Liver (tissue), 9 donors: ENCODE results near the gene YARS2. TPM values are rescaled to one million over a fixed set of nuclear protein-coding genes. Genes with fewer than 3 reads are reported as not detected.

Source experiments
- DNase-seq: peaks from one replicate; pipeline ENCODE4 v3.0.0-alpha.2; 2017; ENCODE audit warnings: low spot score
- H3K27ac ChIP-seq, 2 donors: one replicate each; pipeline ENCODE4 v1.7.0; 2013; ENCODE audit warnings: inconsistent platforms in 2 of 2, low read length in 2 of 2, control low read depth in 1 of 2, low read depth in 1 of 2, mild to moderate bottlenecking in 1 of 2
- H3K27me3 ChIP-seq, 4 donors: one replicate each; pipeline versions ENCODE4 v1.6.1 to v1.7.0; 2013; ENCODE audit warnings: low read length in 3 of 4, inconsistent platforms in 1 of 4, mild to moderate bottlenecking in 1 of 4, moderate library complexity in 1 of 4; ENCODE audit not compliant: control insufficient read depth in 4 of 4, insufficient read depth in 4 of 4
- H3K36me3 ChIP-seq, 4 donors: one replicate each; pipeline versions ENCODE4 v1.6.1 to v1.7.0; 2013; ENCODE audit warnings: low read length in 3 of 4, mild to moderate bottlenecking in 3 of 4, low read depth in 1 of 4, moderate library complexity in 1 of 4; ENCODE audit not compliant: control insufficient read depth in 4 of 4, insufficient read depth in 3 of 4
- H3K4me1 ChIP-seq, 4 donors: one replicate each; pipeline versions ENCODE4 v1.6.1 to v1.7.0; 2013; ENCODE audit warnings: low read length in 3 of 4, mild to moderate bottlenecking in 3 of 4, moderate library complexity in 1 of 4; ENCODE audit not compliant: control insufficient read depth in 4 of 4, insufficient read depth in 4 of 4
- H3K4me3 ChIP-seq, 3 donors: one replicate each; pipeline versions ENCODE4 v1.6.1 to v1.7.0; 2013; ENCODE audit warnings: low read length in 3 of 3, control low read depth in 1 of 3, low read depth in 1 of 3, mild to moderate bottlenecking in 1 of 3
- H3K9ac ChIP-seq, 2 donors: one replicate each; pipeline ENCODE4 v1.7.0; 2013; ENCODE audit warnings: low read length in 2 of 2, mild to moderate bottlenecking in 2 of 2, moderate library complexity in 2 of 2, control low read depth in 1 of 2, low read depth in 1 of 2
- H3K9me3 ChIP-seq, 4 donors: one replicate each; pipeline versions ENCODE4 v1.6.1 to v1.7.0; 2013; ENCODE audit warnings: low read length in 3 of 4; ENCODE audit not compliant: control insufficient read depth in 4 of 4
- ATF3 ChIP-seq: IDR thresholded peaks from 2 replicates; pipeline ENCODE4 v1.6.1; 2016; ENCODE audit warnings: antibody characterized with exemption
- CTCF ChIP-seq: fragments of 150-350 bp; IDR thresholded peaks from 2 replicates; pipeline ENCODE4 v1.5.1; 2017; ENCODE audit warnings: improper control_type of control experiment, low read depth, low read length; ENCODE audit not compliant: missing input control
- EGR1 ChIP-seq, 2 donors: IDR thresholded peaks; 2 replicates each; pipeline ENCODE4 v1.6.1; 2016 to 2018; ENCODE audit warnings: antibody characterized with exemption in 2 of 2, low read depth in 2 of 2
- FOXA1 ChIP-seq: IDR thresholded peaks from 2 replicates; pipeline ENCODE4 v1.6.1; 2016; ENCODE audit warnings: antibody characterized with exemption
- FOXA2 ChIP-seq: IDR thresholded peaks from 2 replicates; pipeline ENCODE4 v1.6.1; 2016; ENCODE audit warnings: antibody characterized with exemption
- GABPA ChIP-seq, 2 donors: IDR thresholded peaks in 1 of 2; conservative IDR thresholded peaks in 1 of 2; 2 replicates each; pipeline ENCODE4 v1.6.1; 2016; ENCODE audit warnings: antibody characterized with exemption in 2 of 2, mild to moderate bottlenecking in 1 of 2, moderate library complexity in 1 of 2
- HNF4A ChIP-seq, 2 donors: conservative IDR thresholded peaks; 2 replicates each; pipeline ENCODE4 v1.6.1; 2016; ENCODE audit warnings: antibody characterized with exemption in 2 of 2, mild to moderate bottlenecking in 2 of 2
- HNF4G ChIP-seq: IDR thresholded peaks from 2 replicates; pipeline ENCODE4 v1.6.1; 2016; ENCODE audit warnings: antibody characterized with exemption
- JUND ChIP-seq, 2 donors: IDR thresholded peaks; 2 replicates each; pipeline ENCODE4 v1.6.1; 2016; ENCODE audit warnings: antibody characterized with exemption in 2 of 2
- MAX ChIP-seq: IDR thresholded peaks from 2 replicates; pipeline ENCODE4 v1.6.1; 2016; ENCODE audit warnings: antibody characterized with exemption
- NR2F2 ChIP-seq: IDR thresholded peaks from 2 replicates; pipeline ENCODE4 v1.6.1; 2016; ENCODE audit warnings: antibody characterized with exemption
- RAD21 ChIP-seq, 2 donors: IDR thresholded peaks; 2 replicates each; pipeline ENCODE4 v1.6.1; 2016; ENCODE audit warnings: antibody characterized with exemption in 2 of 2, mild to moderate bottlenecking in 2 of 2
- REST ChIP-seq: IDR thresholded peaks from 2 replicates; pipeline ENCODE4 v1.6.1; 2016; ENCODE audit warnings: antibody characterized with exemption, mild to moderate bottlenecking
- RXRA ChIP-seq, 2 donors: IDR thresholded peaks; 2 replicates each; pipeline ENCODE4 v1.6.1; 2017 to 2018; ENCODE audit warnings: antibody characterized with exemption in 2 of 2, mild to moderate bottlenecking in 1 of 2
- SP1 ChIP-seq: IDR thresholded peaks from 2 replicates; pipeline ENCODE4 v1.6.1; 2018; ENCODE audit warnings: antibody characterized with exemption, mild to moderate bottlenecking
- TAF1 ChIP-seq: conservative IDR thresholded peaks from 2 replicates; pipeline ENCODE4 v1.6.1; 2016; ENCODE audit warnings: antibody characterized with exemption, mild to moderate bottlenecking
- YY1 ChIP-seq: IDR thresholded peaks from 2 replicates; pipeline ENCODE4 v1.6.1; 2016; ENCODE audit warnings: antibody characterized with exemption, mild to moderate bottlenecking
- ZBTB33 ChIP-seq: IDR thresholded peaks from 2 replicates; pipeline ENCODE4 v1.6.1; 2016; ENCODE audit warnings: antibody characterized with exemption
- WGBS: extraction: QIAGEN DNeasy Blood & Tissue Kit; methylation state at CpG from one replicate; pipeline ENCODE4 v1.1.7; 2013; 5-methylcytosine and 5-hydroxymethylcytosine counted together
- polyA plus RNA-seq, 2 donors: library from polyadenylated mRNA; stranded (reverse) in 1 of 2; unstranded in 1 of 2; fragments of 200-250 nt in 1 of 2; fragments of >200 nt in 1 of 2; fragmentation: Nextera tagmentation in 1 of 2; extraction: Ambion mirVana in 1 of 2; gene quantifications; one replicate each; pipeline versions ENCODE4 v1.2.1 to v1.2.3, GENCODE V29; 2013 to 2015
- total RNA-seq, 2 donors: library from RNA; depleted of rRNA; stranded (reverse); fragments of >200 nt; gene quantifications; one replicate each; pipeline ENCODE4 v1.2.3, GENCODE V29; 2014
- donor health status: healthy.
- donor health status: healthy.
- donor health status: healthy.
- donor health status: healthy.
- donor health status: healthy.

Gene YARS2
- total and polyA plus RNA-seq, 4 donors: 7.4 to 16.4 (median 10.4) TPM

GRCh38 chr12:32761716-32762115 is 6.0 kb upstream of the YARS2 start:
- Histone ChIP-seq H3K36me3 (no peaks in the 10 kb centered on the region), H3K9me3 (no peaks in the 10 kb centered on the region), H3K9ac (no peak overlapping the region), H3K4me1 (no peaks in the 10 kb centered on the region), H3K27ac (no peak overlapping the region), H3K4me3 (no peak overlapping the region), H3K27me3 (no peaks in the 10 kb centered on the region)
- no peak for DNase-seq
- WGBS: 33% methylated on average over 1 of the region's 1 CpG
- TF ChIP-seq YY1 (no peak), NR2F2 (no peak), TAF1 (no peak), GABPA (IDR thresholded peaks at IDR 0.05 in 1 of 2, conservative IDR thresholded peaks at IDR 0.05 in 1 of 2) (no peak), REST (no peak), FOXA1 (no peak), FOXA2 (no peak), JUND (IDR thresholded peaks at IDR 0.05) (no peak), ATF3 (no peak), MAX (no peak), ZBTB33 (no peak), HNF4G (no peak), CTCF (no peak), RXRA (IDR thresholded peaks at IDR 0.05) (no peak), SP1 (no peak), RAD21 (IDR thresholded peaks at IDR 0.05) (no peak), EGR1 (IDR thresholded peaks at IDR 0.05; ENCODE audit: low read depth in 2 of 2) (no peak), HNF4A (conservative IDR thresholded peaks at IDR 0.05) (no peak)

- TF ChIP-seq REST (no peak), SP1 (no peak), FOXA1 (no peak), MAX (no peak), RAD21 (IDR thresholded peaks at IDR 0.05) (no peak), HNF4A (conservative IDR thresholded peaks at IDR 0.05) (no peak), YY1 (no peak), GABPA (IDR thresholded peaks at IDR 0.05 in 1 of 2, conservative IDR thresholded peaks at IDR 0.05 in 1 of 2) (no peak), EGR1 (IDR thresholded peaks at IDR 0.05; ENCODE audit: low read depth in 2 of 2) (no peak), HNF4G (no peak), JUND (IDR thresholded peaks at IDR 0.05) (no peak), NR2F2 (no peak)
- Histone ChIP-seq H3K36me3 (peaks cover 0 to 8% (median 2%) of the 10 kb centered on the region in 4 donors), H3K4me3 (no peak overlapping the region), H3K4me1 (peaks cover 0 to 18% (median 14%) of the 10 kb centered on the region in 4 donors), H3K27me3 (no peaks in the 10 kb centered on the region), H3K9me3 (no peaks in the 10 kb centered on the region), H3K27ac (no peak overlapping the region), H3K9ac (no peak overlapping the region)
- no peak for DNase-seq
- WGBS: 90% methylated on average over 3 of the region's 3 CpGs
These were observed 1.5 kb upstream of the YARS2 start for GRCh38 chr12:32757157-32757556.
